DND-41 (cell line): ENCODE measurements around the gene SLC40A1.

Source experiments
- CTCF ChIP-seq: IDR thresholded peaks from 2 replicates; pipeline ENCODE4 v1.5.1; 2012; ENCODE audit warnings: borderline replicate concordance, low read length, moderate library complexity, mild to moderate bottlenecking; ENCODE audit not compliant: poor library complexity, severe bottlenecking; ENCODE audit errors: extremely low read depth
- EZH2 ChIP-seq: IDR thresholded peaks from 3 replicates; pipeline ENCODE4 v1.6.1; 2012; ENCODE audit warnings: borderline replicate concordance, low read depth, mild to moderate bottlenecking, moderate library complexity, low read length, inconsistent platforms; ENCODE audit not compliant: severe bottlenecking

GRCh38 chr2:189566046-189566445 lies 14.5 kb downstream of the SLC40A1 start:
- TF ChIP-seq CTCF (no peak), EZH2 (no peak)
